ENCODE data around the gene GNG14.
"Not testable (repeated sequence)": the region's sequence is repeated elsewhere in the genome, so short reads cannot be mapped to it uniquely, and the experiment has no call there.

GNG14 gene

GRCh38 chr19:12697425-12697824 lies 9.6 kb downstream of the GNG14 start:
- not testable (repeated sequence) for DNase-seq

GRCh38 chr19:12698138-12698537 lies 10.3 kb downstream of the GNG14 start:
- no peak for DNase-seq

- DNase-seq: no peak
These were observed 13.9 kb downstream of the GNG14 start for GRCh38 chr19:12701596-12702282.

- DNase-seq: no peak
These were observed 15.2 kb downstream of the GNG14 start for GRCh38 chr19:12703046-12703445.

GRCh38 chr19:12705169-12705568 lies 17.4 kb downstream of the GNG14 start:
- no peak for DNase-seq

- DNase-seq: no peak
These were observed 18.0 kb downstream of the GNG14 start for GRCh38 chr19:12705654-12706331.

- DNase-seq: no peak
These were observed 18.5 kb downstream of the GNG14 start for GRCh38 chr19:12706332-12706718.

- no peak for DNase-seq
These were observed 20.8 kb downstream of the GNG14 start for GRCh38 chr19:12708641-12709040.

- DNase-seq: no peak
These were observed 23.4 kb downstream of the GNG14 start for GRCh38 chr19:12711187-12711586.

GRCh38 chr19:12712077-12712476 lies 24.3 kb downstream of the GNG14 start:
- not testable (repeated sequence) for DNase-seq

- not testable (repeated sequence) for DNase-seq
These were observed 25.5 kb downstream of the GNG14 start for GRCh38 chr19:12713304-12713703.

- no peak for DNase-seq
These were observed 27.3 kb downstream of the GNG14 start for GRCh38 chr19:12715102-12715501.

GRCh38 chr19:12715929-12716328 lies 28.1 kb downstream of the GNG14 start:
- DNase-seq: no peak

- DNase-seq: no peak
These were observed 32.5 kb downstream of the GNG14 start for GRCh38 chr19:12720296-12720695.

- DNase-seq: no peak
These were observed 33.3 kb downstream of the GNG14 start for GRCh38 chr19:12720851-12721655.

GRCh38 chr19:12721656-12722565 lies 34.1 kb downstream of the GNG14 start:
- DNase-seq: peak; percentile 44

- DNase-seq: peak; percentile 96
These were observed 35.0 kb downstream of the GNG14 start for GRCh38 chr19:12722566-12723380.

- no peak for DNase-seq
These were observed 35.5 kb downstream of the GNG14 start for GRCh38 chr19:12723381-12723640.

GRCh38 chr19:12723641-12724426 lies 36.0 kb downstream of the GNG14 start, which contains the start of gene TNPO2:
TNPO2 (minus strand) TSS chr19:12723932; CDS start chr19:12720977, 2,955 bp downstream.
- peak; percentile 70 for DNase-seq

- DNase-seq: peak; percentile 31
These were observed 37.8 kb downstream of the GNG14 start for GRCh38 chr19:12725612-12726011.

- no peak for DNase-seq
These were observed 39.2 kb downstream of the GNG14 start for GRCh38 chr19:12726988-12727316.

Data from OCI-M1 (cell line).